Colon (tissue), 2 donors: ENCODE measurements around the gene CCDC57.

Source experiments
- FAIRE-seq: peaks from 2 replicates; lab custom pipeline; 2012; peaks lifted over from hg19 to GRCh38; lab: Jason Lieb, UNC
- donor health status: control.
- donor health status: control.

The CCDC57 gene

GRCh38 chr17:82061047-82061925, 151.4 kb downstream of the CCDC57 start:
- FAIRE-seq: no peak

GRCh38 chr17:82060614-82061013, 152.0 kb downstream of the CCDC57 start:
- FAIRE-seq: no peak

- FAIRE-seq: no peak
These were observed 152.7 kb downstream of the CCDC57 start for GRCh38 chr17:82060001-82060380.

DNA sequence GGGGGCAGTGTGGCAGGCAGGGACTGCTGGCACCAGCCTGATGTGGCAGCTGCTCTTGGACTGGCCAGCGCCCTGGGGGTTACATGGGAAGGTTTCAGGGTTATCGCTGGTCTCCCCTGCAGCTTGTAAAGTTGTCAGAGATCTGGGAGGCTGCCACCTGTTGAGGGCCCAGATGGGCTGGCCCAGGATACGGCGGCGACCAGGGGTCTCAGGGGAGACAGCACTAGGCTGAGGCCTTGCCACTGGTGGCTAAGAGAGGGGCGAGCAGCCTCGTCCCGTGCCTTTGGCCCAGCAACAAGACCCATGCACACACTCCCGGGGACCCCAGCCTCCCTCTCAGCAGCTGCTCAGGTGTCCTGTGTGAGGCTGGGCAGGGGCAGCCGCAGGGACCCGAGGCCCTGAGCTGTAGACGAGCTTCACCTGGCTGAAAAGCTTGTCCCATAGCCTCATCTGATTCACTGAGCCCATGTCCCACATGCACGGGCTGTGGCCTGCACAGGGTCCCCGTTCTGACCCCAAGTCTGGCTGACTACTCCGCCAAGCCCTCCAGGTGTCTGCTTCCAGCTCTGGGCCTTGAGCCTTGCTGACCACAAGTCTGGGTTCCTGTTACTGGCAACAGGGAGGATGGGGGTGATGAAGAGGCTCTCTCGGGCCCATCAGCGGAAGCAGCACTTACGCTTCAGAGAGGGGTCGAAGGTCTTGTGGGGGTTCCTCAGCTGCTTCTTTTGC, 153.2 kb downstream of the CCDC57 start:
- no peak for FAIRE-seq

DNA sequence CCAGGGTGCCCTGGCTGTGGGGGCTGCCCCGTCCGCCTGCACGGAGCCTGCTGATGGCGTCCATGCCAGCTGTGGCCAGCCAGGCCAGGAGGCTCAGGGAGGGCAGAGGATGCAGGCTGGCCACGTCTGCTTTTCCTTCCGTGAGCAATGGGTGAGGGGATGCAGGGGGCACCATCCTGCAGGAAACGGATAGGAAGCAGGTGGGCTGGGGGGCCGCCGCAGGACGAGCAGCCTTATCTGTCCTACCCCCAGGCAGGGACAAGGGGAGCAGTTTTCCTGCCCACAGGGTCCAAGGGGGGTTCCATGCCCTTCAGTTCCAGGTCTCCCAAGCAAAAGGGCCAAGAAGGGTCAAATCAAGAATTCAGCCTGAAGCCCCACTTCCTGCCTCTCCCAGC, 153.8 kb downstream of the CCDC57 start:
- FAIRE-seq: no peak

DNA sequence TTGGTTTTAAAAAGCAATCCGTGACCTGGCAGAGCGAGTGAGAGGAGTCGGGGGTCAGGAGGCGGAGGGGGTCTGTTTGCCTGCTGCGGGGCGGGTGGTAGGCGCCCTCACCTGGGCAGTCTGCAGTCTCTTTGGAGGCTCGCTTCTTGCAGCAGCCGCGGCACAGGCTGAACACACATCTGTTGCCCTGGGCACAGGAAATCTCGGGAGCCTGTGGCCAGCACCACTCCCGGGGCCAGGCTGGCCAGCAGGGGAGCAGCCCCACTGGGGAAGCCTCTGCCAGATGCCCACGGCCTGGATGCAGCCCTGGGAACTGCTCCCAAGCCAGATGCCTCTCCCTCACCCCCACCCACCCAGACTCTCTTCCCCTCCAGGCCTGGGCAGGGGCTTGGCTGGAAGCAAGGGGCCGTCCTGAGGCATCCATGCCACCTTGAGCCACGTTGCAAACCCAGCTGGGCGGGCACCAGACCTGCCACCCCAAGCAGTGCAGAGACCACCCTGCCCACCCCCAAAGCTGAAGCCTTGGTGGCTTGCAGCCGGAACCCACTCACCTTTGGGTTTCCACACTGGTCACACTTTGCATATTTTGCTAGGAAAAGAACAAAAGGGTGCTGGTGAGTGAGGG, 154.3 kb downstream of the CCDC57 start:
- FAIRE-seq: no peak

DNA sequence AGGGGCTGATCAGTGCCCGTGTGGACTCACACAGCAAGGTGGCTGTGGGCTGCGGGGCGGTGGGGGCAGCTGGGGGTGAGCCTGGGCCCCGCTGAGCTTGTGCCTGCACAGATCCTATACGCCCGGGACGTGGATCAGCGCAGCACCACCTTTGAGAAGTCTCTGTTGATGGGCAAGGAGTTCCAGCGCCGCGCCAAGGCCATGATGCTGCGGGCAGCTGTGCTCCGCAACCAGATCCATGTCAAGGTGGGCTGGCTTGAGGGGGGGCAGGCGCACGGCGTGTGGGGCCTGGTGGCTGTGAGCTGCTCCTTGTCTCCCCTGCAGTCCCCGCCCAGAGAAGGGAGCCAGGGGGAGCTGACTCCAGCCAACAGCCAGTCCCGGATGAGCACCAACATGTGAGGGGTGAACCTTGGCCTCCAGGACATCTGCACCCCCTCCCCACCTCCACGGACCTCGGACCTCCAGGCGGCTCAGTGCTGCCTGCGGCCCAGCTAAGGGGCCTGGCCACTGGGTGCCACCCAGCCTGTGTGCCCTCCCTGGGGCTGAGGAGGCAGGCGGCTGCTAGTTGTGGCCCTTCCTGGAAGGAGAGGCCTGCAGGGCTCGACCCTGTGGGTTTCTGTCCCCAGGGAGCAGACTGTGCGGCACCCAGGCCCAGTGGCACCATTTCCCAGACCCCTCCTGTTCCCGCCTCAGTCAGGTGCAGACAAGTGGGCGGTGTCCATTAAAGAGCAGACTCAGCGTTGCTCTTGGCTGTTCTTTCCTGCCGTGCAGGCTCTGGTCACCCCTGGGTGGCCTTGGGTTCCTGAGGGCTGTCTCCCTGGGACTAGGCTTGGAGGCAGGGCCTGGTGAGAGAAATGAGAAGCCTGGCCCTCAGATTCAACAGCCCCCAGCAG, 155.7 kb downstream of the CCDC57 start:
- FAIRE-seq: no peak

- FAIRE-seq: no peak
These were observed 156.5 kb downstream of the CCDC57 start for GRCh38 chr17:82055965-82056728.

DNA sequence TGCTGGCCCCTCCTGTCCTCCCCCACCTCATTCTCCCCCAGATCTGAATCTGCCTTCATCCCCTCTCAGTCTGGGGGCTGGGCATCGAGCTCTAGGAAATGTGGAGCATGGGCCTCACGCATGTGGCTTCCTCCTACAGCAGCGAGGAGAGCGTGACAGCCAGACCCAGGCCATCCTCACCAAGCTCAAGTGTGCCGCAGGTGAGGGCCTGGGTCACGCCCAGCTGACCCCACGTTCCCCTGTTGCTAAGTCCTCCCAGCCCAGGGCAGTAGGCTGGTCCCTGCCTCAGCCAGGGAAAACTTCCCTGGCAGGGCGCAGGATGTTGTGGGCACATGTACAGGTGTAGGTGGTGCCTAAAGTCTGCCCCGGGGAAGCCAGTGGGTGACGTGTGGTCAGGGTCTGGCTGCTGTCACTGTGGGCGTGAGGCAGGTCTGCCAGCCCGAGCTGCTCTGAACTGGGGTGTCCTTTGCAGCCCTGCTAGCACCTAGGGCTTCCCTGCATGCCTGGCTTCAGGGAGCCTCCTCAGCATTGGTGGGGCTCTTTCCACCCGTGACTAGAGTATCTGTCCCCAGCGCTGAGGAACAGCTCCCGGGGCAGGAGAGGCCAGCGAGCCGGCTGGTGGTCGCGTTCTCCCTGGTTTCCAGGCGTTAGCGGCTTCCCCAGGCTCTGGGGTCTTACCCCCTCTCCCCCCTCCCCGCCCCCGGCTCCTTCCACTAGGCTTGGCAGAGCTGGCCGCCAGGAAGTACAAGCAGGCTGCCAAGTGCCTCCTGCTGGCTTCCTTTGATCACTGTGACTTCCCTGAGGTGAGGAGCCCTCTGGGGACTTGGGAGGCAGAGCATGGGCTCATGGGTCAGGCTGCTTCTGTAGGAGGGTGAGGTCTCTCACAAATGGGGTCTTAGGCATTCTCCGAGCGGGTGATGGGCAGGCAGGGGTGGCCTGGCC, 157.3 kb downstream of the CCDC57 start:
- no peak for FAIRE-seq

DNA sequence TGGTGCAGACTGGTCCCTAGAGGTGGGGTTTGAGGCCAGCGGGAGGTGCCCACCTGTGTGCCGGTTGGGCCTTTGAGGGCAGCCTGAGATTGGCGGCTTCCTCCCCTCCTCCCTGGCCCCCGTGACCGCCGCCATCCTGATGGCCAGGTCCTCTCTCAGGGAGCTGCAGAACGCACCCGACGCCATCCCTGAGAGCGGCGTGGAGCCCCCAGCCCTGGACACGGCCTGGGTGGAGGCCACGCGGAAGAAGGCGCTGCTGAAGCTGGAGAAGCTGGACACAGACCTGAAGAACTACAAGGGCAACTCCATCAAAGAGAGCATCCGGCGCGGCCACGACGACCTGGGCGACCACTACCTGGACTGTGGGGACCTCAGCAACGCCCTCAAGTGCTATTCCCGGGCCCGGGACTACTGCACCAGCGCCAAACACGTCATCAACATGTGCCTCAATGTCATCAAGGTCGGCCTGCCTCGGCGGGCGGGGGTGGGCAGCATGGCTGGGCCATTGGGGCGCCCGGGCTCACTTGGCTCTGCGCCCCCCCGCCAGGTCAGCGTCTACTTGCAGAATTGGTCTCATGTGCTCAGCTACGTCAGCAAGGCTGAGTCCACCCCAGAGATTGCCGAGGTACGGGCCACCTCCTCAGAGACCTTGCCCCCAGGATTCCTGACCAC, 158.2 kb downstream of the CCDC57 start:
- no peak for FAIRE-seq

DNA sequence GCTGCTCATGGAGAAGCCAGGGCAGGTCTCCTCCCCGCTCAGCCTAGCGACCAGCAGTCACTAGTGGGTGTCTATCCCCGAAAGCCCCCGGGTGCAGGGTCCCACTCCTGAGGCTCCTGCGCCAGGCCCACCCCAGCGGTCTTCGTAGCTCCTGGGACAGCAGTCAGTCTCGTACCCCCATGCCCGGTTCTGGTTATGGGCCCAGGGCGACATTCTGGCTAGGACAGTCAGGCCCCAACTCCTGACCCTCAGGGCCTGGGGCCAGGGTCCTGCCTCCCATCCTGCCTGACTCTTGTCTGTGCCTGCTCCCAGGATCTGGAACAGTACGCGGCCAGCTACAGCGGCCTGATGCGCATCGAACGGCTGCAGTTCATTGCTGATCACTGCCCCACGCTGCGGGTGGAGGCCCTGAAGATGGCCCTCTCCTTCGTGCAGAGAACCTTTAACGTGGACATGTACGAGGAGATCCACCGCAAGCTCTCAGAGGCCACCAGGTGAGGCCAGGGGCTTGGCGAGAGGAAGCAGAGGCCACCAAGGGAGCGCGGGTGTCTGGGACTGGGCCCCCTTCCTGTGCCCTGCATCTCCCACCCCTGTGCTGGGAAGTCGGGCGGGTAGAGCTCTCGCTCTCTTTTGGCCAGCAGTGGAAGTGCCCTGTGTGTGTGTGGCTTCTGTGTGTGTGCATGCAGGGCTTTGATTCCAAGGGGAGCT, 158.9 kb downstream of the CCDC57 start:
- no peak for FAIRE-seq

GRCh38 chr17:82053130-82053529, 159.5 kb downstream of the CCDC57 start:
- FAIRE-seq: no peak

DNA sequence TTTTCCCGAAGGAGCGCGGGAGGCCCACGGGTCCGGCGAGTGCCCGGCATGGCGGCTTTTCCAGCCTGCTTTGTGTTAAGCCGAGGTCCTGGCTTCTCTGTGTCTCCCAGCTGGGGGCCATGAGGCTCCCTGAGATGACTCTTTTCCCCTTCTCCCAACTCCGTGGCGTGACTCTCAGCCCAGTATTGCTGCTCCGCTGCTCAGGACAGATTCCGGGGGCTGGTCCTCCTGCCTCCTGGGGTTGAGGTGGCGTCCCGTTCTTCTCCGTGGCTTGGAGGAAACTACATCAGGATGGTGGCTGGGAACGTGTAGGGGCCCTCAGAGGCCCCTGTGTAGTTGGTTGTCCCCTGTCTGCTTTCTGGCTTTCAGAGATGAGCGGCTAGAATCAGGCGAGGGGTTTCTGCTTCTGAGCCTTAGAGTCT, 160.0 kb downstream of the CCDC57 start:
- FAIRE-seq: no peak

GRCh38 chr17:82051776-82052637, 160.6 kb downstream of the CCDC57 start, which contains the start of the genes GPS1 and RFNG:
Gene GPS1 (plus strand): TSS chr17:82051898. CDS start chr17:82051932, 34 bp downstream.
Gene RFNG (minus strand): TSS chr17:82051811. CDS start chr17:82051766, 45 bp downstream.
- FAIRE-seq: no peak
